ENCODE data around the gene LOXL1.

LOXL1 gene

DNA sequence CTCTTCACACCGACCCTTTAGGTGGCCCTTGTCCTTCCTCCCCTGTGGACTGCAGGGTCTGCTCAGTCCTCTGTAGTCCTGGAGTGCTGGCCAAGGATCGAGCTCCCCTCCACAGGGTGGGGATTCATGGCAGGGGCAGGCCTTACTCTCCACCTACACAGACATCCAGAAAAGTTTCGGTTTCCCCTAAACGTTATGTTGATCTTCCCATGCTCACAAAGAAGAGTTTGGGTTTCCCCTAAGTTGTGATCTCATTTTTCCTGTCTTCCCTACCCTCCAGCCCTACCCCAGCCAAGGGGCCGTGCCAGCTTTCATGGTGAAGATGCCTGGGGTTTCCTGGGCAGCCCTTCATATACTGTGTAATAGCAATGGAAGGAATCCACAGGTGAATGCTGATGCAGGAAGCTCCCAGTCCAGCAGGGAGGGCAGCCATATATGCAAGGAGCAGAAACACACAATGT is 55.5 kb downstream of the LOXL1 start:
- DNase-seq: no peak

DNA sequence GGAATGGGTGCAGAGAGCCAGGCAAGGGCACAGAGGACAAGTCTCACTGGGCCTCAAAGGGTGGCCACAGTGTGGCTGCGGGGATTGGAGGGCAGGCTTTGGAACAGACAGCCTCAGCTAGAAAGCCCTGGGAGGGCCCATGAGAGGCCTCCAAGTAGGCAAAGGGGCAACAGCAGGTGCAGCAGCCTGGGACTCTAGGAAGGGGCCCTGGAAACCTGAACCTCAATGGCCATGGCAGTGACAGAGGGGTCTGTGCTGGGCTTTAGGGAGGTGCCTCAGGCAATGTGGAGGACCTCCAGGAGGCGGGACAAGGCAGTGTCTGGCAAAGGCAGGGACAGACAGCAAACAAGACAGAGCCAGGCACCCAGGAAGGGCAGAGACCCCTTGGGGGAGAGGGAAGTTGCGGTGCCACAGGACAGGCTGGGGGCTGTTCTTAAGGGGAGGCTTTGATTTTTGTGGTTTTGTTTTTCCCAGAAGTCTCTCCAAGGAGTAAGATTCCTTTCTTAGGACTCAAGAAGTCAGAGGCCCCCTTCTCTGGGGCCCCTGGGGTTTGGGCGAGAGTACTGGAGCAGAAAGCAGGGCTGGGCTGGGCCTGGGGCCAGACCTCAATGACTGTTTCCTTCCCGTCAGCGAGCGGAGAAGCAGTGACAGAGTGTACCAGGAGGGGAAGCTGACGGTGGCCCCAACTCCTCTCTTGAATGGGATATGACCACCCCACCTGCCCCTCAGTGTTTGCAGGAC is 56.1 kb downstream of the LOXL1 start:
- no peak for DNase-seq

DNA sequence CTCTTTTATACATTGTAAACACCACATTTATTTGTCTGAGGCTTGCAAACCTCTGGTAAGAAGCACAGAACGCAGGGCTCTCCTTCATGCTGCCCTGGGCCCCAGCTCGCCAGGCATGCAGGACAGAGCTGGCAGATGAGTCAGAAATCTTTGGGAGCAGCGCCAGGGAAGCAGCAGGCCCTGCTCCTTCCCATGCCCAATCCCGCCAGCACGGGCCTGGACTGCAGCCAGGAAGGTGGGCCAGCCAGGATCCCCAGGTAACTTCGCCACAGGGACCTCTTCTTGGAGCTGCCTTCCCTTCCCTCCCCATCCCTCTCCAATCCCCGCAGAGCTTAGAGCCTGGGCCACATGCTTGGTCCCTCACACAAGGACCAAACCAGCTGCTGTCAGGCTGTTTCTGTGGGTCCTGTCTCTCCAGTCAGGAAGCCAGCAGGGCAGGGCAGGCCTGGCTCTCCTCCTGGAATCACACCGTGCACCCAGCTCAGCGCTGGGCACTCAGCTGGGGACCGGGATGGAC is 57.0 kb downstream of the LOXL1 start:
- DNase-seq: no peak

DNA sequence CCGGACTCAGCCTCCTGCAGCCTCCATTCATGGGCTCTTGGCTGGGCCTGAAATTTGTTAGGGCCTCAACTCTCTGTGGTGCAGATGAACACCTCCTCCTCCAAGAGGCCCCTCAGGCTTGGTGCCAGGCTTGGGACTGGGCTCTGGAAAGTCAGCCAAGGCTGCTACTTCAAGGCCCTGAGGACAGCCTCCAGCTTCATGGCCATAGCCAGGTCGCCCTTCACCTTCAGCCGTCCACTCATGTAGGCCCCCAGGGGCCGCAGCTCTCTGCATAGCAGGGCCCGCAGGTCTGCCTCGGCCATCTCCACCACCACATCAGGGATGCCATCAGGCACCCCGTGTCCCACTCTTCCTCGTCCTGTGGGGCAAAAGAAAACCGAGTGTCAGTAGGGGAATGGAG is 57.5 kb downstream of the LOXL1 start:
- no peak for DNase-seq

DNA sequence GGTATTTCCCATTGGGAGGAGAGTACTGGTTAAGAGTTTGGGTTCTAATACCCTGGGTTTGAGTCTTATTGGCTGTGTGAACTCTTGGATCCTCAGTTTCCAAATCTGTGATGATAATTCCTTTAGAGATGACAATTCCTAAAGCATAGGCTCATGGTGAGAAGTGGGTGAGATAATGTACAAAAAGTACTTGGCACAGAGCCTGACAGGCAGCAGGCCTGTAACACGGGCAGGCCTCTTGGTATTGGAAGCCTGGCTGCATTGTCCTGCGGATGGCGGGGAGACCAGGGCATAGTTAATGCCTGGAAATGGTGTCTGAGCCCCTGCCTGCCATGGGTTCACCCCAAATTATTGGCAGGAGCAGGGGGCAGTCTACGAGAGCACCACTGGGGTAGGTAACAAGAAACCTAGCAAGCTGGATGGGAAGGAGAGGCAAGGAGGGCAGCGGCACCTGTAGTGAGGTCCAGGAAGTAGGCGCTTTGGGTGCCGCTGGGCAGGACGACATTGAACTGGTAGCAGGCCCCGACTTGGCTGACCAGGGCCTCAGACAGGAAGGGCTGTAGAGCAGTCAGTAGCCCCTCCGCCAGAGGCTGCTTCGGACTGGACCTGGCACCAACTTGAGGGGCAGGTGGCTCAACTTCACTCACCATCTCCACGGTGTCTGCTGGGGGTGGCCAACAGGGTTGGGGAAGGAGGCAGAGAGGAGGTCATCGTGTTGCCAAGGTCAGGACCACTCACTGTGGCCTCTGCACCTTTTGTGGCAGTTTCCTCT is 58.1 kb downstream of the LOXL1 start:
- no peak for DNase-seq

DNA sequence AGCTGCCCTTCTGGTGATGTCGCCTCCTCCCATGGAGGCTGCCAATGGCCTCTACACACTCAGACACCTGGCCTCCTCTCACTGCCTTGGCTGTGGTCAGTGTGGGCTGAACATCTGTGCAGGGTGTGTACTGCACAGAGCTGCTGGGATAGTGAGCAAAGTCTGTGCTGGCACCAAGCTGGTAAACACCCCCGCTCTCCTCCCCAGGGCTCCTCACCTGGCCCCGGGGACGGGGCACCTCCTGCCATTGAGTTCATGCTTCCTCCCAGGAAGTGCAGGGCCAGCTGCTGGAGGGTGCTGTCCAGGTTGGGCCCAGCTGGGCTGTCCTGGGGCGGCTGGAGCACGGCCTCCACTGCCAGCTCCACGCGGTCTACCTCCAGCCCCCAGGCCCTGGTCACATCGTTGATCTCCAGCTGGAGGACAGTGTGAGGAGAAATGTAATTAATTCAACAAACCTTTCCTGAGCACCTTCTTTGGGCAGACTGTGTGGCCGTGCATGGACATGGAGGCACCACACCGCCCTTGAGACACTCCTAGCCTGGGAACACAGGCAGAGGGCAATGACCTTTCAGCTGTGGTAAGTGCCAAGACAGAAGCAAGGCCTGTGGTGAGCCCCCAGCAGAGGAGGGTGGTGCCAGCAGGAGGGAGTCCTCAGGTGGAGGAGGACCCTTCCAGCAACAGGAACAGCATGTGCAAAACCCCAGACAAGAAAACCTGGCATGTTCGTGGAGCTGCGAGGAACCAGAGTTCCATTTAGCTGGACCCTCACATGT is 59.0 kb downstream of the LOXL1 start:
- DNase-seq: no peak

DNA sequence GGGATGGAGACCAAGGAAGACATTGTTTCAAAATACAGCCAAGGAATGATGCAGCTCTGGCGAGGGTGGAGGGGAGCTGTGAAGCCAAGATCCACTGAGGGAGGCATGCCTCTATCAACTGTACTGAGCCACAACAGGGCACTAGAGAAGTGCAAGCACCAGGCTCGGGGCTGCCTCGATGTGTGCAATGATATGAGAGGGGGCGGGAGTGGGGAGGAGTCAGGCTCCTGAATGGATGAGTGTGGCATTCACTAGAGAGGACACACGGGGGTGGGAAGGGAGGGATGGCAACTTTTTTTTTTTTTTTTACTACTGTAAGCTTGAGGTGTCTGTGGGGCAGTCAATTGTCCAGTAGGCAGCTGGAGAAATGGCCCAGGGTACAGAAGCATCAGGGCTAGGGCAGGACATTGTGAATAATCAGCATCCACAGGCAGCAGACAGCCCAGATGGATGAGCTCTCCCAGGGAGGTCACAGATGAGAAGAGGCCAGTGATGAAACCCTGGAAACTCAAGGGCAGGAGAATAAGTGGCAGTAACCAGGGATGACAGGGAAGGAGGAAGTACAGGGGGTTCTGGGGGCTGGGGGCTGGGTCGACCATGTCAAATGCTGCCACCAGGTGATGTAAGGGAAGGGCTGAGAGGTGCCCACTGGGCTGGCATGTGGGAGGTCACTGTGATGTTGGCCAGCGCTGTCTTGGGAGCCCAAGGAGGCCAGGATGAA is 60.0 kb downstream of the LOXL1 start:
- no peak for DNase-seq

DNA sequence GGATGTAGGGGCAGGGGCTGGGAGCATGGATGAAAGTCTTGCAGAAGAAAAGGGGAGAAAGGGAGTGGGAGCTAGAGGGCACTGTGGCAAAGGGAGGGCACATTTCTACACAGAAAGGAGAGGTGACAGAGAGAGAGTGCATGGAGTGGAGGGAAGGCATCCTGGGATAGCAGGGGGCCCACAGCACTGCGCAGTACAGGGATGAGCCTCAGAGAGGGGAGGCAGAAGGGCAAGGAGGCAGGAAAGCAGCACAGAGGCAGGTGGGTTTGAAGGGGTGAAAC is 60.5 kb downstream of the LOXL1 start:
- DNase-seq: no peak

DNA sequence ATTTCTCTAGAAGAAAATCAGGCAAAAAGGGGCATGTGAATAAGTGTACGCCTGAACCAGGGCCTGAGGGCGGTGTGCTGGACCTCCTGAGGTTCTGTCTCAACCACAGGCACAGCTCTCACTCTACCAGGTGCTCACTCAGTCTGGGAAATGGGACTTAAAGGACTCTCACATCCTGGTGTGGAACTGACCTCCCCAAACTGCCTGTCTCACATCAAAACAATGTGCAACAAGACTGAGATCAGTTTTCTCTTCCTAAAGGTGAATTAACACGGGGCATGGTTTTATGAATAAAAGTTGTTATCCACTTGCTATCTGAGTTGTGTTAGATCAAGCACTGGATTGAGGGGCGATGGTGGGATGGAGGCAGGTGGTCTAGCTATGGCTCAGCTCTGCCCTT is 61.0 kb downstream of the LOXL1 start:
- DNase-seq: no peak

DNA sequence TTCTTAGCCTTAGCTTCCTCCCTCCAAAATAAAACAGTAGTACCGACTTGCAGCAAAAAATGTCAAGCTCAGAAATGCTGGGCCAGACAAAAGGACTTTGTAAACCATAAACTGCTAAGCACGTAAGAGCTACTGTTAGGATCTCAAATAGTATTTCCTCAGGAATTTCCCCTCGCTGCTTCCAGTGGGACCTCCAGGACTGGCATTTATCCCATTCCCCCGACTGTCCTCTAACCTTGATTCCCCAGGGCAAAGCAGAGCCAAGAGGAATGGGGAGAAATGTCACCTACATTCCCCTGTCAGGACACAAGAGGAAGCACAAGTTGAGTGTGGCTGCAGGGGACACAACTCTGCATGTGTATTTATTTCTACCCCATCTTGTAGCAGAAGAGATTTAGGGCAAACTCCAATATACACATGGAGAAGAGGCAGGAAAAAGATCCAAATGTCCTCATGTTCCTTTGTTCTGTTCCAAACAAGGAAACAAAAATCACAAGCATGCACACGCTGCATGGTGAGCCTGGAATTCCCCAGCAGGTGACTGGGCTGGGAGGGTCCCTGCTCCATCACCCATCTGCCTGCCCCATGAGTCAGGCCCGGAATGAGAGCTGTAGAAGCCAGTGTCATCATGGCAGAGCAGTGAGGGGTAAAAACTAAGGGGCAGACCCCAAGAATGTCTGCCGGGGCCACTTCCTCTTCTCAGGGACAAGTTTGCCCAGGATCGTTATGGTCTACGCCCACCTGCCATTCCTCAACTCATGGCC is 61.6 kb downstream of the LOXL1 start:
- no peak for DNase-seq

DNA sequence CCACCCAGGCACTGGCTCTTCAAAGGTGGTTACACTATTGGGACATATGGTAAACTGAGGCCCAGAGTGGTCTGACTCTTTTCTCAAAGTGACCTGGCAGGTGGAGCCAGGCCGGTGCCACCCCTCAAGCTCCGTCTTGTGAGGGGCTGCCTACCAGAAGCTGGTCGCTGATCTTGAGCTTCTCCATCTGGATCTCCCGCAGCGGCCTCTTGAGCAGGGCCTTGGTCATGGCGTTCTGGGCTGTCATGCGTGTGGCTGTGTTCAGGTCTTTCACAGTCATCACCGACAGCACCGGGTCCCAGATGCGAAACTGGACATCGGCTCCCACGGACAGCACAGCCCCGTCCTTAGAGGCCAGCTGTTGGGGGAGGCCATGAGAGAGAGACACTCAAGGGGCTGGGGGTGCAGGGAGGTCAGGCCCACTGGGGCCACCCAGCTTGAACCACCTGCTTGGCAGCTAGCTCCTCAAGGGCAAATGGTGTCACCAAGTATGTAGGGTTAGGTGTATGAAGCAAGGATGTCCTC is 62.2 kb downstream of the LOXL1 start:
- no peak for DNase-seq

DNA sequence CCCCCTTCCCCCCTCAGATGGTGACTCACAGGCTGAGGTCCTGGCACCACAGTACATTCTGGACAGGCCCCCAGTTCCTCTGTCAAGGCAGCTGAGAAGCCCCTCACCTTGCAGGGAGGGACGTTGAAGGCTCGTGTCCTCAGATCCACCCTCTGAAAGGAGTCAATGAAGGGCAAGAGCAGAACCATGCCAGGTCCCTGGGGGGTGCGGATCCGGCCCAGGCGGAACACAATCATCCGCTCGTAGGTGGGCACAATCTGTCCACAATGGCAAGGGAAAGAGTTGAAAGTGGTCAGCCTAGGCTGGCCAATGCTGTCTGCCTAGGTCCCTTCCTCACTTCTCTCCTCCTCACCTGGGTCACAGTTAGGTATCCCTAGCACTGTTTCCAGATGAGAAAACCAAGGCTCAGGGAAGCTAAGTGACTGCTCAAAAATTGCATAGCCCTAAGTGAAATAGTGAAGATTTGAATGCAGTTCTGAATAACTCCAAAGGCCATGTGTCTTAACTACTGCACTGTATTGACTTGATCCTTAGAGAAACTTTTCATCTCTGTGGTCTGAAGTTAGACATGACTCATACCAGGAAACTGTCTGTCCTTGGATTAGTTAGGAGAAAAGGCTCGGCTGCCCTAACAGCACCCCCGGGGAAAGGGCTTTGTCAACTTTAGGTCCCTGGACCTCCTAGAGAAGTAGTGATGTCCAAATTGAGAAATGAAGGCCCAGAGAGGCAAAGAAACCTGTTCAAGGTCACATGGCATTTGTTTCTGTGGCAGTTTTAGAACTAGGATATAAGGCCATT is 62.9 kb downstream of the LOXL1 start:
- DNase-seq: no peak

DNA sequence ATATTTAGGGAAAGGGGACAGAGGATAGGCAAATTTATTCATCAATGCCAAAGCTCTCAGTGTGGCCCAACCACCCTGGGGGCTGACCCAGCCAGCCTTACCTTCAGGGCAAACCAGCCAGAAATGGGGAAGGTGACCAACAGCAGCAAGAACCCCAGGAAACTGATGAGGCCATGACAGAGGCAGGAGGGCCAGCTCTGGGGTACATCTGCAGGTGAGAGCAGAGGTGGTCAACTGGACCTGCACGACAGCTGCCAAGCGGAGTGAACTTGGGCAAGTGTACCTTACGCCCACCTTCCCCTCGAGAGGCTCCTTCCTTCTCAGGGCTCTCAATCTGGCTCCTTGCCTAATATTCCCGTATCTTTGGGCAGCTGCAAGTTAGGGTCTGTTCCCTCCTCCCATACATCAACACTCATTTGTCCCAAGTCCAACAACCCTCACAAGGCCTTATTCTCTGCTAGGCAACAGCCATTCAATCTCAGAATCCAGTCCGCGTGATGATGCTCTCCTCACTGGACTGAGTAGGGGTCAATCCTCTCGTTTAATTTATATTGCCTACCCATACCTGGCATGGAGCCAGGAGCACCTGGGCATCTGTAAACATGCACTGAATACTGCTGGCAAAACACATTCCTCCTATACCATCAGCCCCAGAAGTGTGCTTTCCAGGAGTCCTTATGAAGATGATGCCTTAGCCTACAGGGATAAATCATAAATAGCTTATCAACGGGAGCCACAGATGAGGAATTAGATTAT is 64.2 kb downstream of the LOXL1 start:
- no peak for DNase-seq

DNA sequence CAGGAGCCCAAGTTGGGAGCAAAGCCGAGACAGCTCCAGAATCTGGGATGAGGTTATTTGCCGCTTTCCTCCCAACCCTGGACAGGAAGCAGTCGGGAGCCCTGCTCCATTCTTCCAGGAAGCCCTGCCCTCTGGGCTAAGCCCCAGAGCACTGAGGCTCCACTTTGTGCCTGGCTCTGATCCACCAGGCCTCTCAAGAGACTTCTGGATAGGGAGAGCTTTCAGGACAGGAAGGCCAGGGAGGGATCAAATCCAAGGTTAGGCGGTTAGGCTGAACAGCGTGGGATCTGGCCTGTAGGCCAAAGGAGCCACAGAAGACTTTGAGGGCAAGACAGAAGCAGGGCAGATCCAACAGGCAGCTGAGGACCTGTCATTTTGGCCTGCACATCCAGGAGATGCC is 65.0 kb downstream of the LOXL1 start:
- no peak for DNase-seq

DNA sequence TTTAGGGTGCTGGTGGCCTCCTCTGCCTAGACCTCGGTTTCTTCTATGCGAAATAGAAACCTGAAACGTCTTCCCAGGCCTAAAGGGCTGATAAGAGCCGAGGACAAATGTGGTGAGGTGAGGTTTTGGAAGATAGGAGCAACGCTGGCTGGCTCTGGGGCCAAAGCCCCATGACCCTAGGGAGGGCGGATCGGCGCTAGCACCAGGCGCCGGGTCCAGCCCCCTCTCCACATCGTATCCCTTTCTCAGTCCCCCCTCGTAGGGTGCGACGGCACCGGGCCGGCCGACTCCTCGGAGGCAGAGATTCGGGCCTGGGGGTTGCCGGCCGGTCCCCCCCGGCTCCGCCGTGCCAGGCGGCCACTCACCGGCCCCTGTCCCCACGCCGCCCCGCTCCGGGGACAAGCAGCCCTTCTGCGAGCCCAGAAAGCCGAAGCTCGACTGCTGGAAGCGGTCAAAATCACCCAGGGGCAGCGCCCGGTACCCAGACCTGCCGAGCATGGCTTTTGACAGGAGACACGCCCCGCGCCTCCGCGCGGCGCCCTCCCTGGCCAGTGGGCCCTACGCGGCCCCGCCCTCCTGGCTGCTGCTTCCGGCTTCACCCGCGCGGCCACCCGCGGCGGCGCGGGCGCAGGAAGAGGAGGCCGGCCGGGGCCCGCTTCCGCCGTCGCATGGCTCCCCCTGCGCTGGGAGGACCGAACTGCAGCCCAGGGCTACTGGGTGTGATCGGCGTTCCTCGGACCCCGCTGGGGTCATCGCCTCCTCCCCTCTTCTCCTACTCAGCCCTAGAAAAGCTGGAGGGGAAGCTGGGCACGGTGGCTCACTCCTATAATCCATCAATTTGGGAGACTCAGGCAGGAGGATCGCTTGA is 65.7 kb downstream of the LOXL1 start, which contains the start of gene STOML1:
Gene STOML1 (minus strand): TSS at position 570 of the 868 bp plus-strand sequence. CDS start 72 bp downstream, at position 498.
- DNase-seq: peak; percentile 95

DNA sequence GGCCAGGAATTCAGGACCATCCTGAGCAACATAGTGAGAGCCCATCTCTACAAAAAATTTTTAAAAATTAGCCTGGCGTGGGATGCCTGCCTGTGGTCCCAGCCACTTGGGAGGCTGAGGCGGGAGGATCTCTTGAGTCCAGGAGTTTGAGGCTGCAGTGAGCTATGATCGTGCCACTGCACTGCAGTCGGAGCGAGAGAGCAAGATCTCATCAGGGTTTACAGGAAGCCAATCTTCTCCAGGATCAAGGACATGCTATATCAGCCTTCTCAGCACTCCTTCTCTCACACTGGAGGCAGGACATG is 66.3 kb downstream of the LOXL1 start:
- DNase-seq: no peak

DNA sequence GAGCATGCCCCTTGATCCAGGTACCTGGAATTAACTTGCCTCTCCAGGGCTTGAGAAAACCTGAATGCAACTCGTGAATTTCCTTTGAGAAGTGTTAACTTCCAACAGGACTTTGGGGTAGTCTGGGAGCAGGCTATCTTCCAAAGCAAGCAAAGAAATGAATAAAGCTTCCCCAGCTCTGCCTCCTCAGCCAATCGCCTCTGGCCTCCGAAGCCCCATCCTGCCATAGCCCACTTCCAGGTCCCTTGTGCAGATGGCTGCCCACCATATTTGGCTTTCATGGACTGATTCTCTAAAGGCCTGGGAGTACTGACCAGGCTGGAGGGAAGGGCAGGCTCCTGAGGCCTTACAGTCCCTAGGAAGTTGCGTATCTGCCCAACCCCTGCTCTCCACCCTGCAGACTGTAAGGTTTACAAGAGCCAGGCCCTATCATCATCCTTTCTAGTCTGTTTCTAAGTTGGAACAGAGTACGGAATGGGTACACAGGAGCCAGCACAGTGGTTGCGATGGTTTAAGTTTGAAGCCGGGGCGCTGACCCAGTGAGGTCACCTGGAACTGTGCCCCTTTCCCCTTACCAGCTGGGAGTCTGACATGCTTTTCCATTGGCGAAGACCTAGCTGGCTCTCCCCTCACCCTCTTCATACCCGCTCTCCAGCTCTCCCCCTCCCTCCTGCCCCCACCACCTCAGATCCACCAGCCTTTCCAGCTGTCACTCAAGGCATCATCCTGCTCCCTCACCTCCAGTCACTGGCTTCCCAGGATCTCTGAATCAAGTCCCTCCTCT is 67.1 kb downstream of the LOXL1 start:
- no peak for DNase-seq

DNA sequence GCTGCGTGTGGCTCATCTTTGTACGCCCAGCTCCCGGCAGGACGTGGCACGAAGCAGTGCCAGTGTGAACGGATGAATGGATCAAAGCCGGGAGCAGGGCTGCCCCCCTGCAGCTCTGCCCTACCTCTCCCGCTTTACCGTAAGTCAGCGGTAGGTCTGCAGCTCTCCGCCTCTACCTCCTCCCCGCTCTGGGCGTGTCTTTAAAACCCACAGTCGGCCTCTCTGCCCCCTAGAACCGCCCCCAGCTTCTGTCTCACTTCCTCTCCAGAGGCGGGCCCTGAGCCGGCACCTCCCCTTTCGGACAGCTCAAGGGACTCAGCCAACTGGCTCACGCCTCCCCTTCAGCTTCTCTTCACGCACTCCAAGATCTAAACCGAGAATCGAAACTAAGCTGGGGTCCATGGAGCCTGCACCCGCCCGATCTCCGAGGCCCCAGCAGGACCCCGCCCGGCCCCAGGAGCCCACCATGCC is 68.2 kb downstream of the LOXL1 start, which contains the start of gene PML:
Gene PML (plus strand): TSS at position 304 of the 471 bp plus-strand sequence. CDS start 97 bp downstream, at position 401.
- DNase-seq: peak; percentile 91

Data from NCI-H774 (cell line).